B cell (primary cell): ENCODE measurements around the gene PEX10. TPM values are rescaled to one million over a fixed set of nuclear protein-coding genes. Genes with fewer than 3 reads are reported as not detected.

Experiments
- ATAC-seq: fragments of 200-7000 bp; cut with Tn5 transposase; one replicate; pipeline ENCODE4 v1.10.0; 2021; ENCODE audit warnings: low read depth, mild to moderate bottlenecking, moderate number of reproducible peaks, moderate library complexity
- CTCF ChIA-PET: fragments of 350-600 bp; sonication (Branson Sonifier 250); formaldehyde crosslinking; loops from one replicate; lab custom pipeline; 2021; ENCODE audit warnings: antibody characterized with exemption, inconsistent platforms; lab: Charles Lee
- POLR2A ChIA-PET: fragments of 350-600 bp; sonication (Branson Sonifier 250); formaldehyde crosslinking; loops from one replicate; lab custom pipeline; 2021; ENCODE audit warnings: antibody characterized with exemption; lab: Charles Lee
- DNase-seq: peaks from one replicate; pipeline ENCODE4 v3.0.0; 2013
- H2AFZ ChIP-seq: 2 replicates; pipeline ENCODE4 v1.6.1; 2012; ENCODE audit warnings: mild to moderate bottlenecking, low read depth, low read length; ENCODE audit not compliant: insufficient read depth, poor library complexity, severe bottlenecking
- H3K27ac ChIP-seq, 2 donors: 1 replicate in 1 of 2; 2 replicates in 1 of 2; pipeline ENCODE4 v1.5.1; 2012 to 2013; ENCODE audit warnings: low read length in 2 of 2, mild to moderate bottlenecking in 2 of 2, moderate library complexity in 1 of 2
- H3K27me3 ChIP-seq, 4 experiments: fragments of 200-600 bp in 1 of 4; sonication (generic) in 1 of 4; replicated peaks in 1 of 4; 1 replicate in 2 of 4; 2 replicates in 2 of 4; pipeline versions ENCODE4 v1.6.1 to v1.7.0; 2013 to 2016; ENCODE audit warnings: low read length in 3 of 4, mild to moderate bottlenecking in 2 of 4, mixed read lengths in 1 of 4, moderate library complexity in 1 of 4; ENCODE audit not compliant: insufficient read depth in 4 of 4, control insufficient read depth in 3 of 4; ENCODE audit errors: control extremely low read depth in 1 of 4
- H3K36me3 ChIP-seq, 2 experiments: replicated peaks in 1 of 2; 1 replicate in 1 of 2; 2 replicates in 1 of 2; pipeline versions ENCODE4 v1.6.1 to v1.7.1; 2013; ENCODE audit warnings: low read length in 1 of 2; ENCODE audit not compliant: insufficient read depth in 2 of 2, control insufficient read depth in 1 of 2; ENCODE audit errors: control extremely low read depth in 1 of 2, extremely low read depth in 1 of 2
- H3K4me1 ChIP-seq, 2 donors: fragments of 200-600 bp in 1 of 2; sonication (generic) in 1 of 2; 1 replicate in 1 of 2; 2 replicates in 1 of 2; pipeline versions ENCODE4 v1.5.1 to v1.6.1; 2013 to 2017; ENCODE audit warnings: low read length in 2 of 2; ENCODE audit not compliant: control insufficient read depth in 2 of 2, insufficient read depth in 2 of 2
- H3K4me2 ChIP-seq: replicated peaks from 2 replicates; pipeline ENCODE3; 2012; ENCODE audit warnings: mild to moderate bottlenecking, low read depth, low read length; ENCODE audit not compliant: poor library complexity, severe bottlenecking
- H3K4me3 ChIP-seq, 5 experiments: fragments of 200-600 bp in 1 of 5; sonication (generic) in 1 of 5; 1 replicate in 3 of 5; 2 replicates in 2 of 5; pipeline versions ENCODE4 v1.5.1 to v1.7.0; 2011 to 2016; ENCODE audit warnings: low read length in 4 of 5, mild to moderate bottlenecking in 4 of 5, low read depth in 2 of 5, control low read depth in 1 of 5, moderate library complexity in 1 of 5; ENCODE audit not compliant: insufficient read depth in 1 of 5; ENCODE audit errors: control extremely low read depth in 1 of 5, extremely low read depth in 1 of 5
- H3K79me2 ChIP-seq: fragments of 200-600 bp; sonication (generic); one replicate; pipeline ENCODE4 v1.6.0; 2016; ENCODE audit warnings: low read length; ENCODE audit not compliant: control insufficient read depth, insufficient read depth
- H3K9ac ChIP-seq: fragments of 200-600 bp; sonication (generic); 2 replicates; pipeline ENCODE4 v1.6.1; 2017; ENCODE audit warnings: mild to moderate bottlenecking, low read length, moderate library complexity
- H3K9me3 ChIP-seq, 3 donors: one replicate each; pipeline versions ENCODE4 v1.6.1 to v1.7.1; 2013; ENCODE audit warnings: low read length in 2 of 3; ENCODE audit not compliant: control insufficient read depth in 2 of 3, insufficient read depth in 1 of 3; ENCODE audit errors: control extremely low read depth in 1 of 3
- H4K20me1 ChIP-seq: 2 replicates; pipeline ENCODE4 v1.6.0; 2012; ENCODE audit warnings: mild to moderate bottlenecking, low read length; ENCODE audit not compliant: insufficient read depth, control insufficient read depth, poor library complexity, severe bottlenecking
- H3K27ac Mint-ChIP-seq: one replicate; pipeline ENCODE4 v1.8.0; 2021; ENCODE audit warnings: mixed read lengths
- H3K27me3 Mint-ChIP-seq: one replicate; pipeline ENCODE4 v1.8.0; 2021; ENCODE audit warnings: mixed read lengths
- H3K4me1 Mint-ChIP-seq: one replicate; pipeline ENCODE4 v1.8.0; 2021; ENCODE audit warnings: mixed read lengths
- H3K4me3 Mint-ChIP-seq: one replicate; pipeline ENCODE4 v1.8.0; 2021; ENCODE audit warnings: mixed read lengths
- H3K9me3 Mint-ChIP-seq: one replicate; pipeline ENCODE4 v1.8.0; 2022; ENCODE audit warnings: mixed read lengths; ENCODE audit not compliant: insufficient read depth
- EZH2 ChIP-seq: IDR thresholded peaks from 2 replicates; pipeline ENCODE4 v1.6.1; 2012; ENCODE audit warnings: borderline replicate concordance, low read depth, mild to moderate bottlenecking, moderate library complexity, low read length; ENCODE audit not compliant: insufficient read depth, poor library complexity, severe bottlenecking
- WGBS: methylation state at CpG from one replicate; pipeline ENCODE4 v1.1.5; 2013; ENCODE audit warnings: missing lambda C conversion rate; ENCODE audit not compliant: insufficient coverage; 5-methylcytosine and 5-hydroxymethylcytosine counted together
- intact Hi-C: fragments of 100-400 bp; cut with micrococcal nuclease; formaldehyde crosslinking; loops from one replicate; pipeline ENCODE4 v1.10.0; 2022
- polyA plus RNA-seq: library from polyadenylated mRNA; depleted of rRNA; stranded (reverse); fragments of >200 nt; gene quantifications from 2 replicates; pipeline ENCODE4 v1.2.3, GENCODE V29; 2012
- total RNA-seq, 2 donors: library from RNA; stranded (reverse); fragments of 120-200 nt in 1 of 2; gene quantifications; 1 replicate in 1 of 2; 2 replicates in 1 of 2; pipeline versions ENCODE4 v1.2.3 to v1.2.4, GENCODE V29; 2013 to 2022
- TF ChIP-seq, protein P1 (sequence below): fragments of 200-600 bp; IDR thresholded peaks from one replicate; pipeline ENCODE4 v1.8.0; 2022; ENCODE audit warnings: antibody characterized with exemption, mild to moderate bottlenecking

The PEX10 gene
- total and polyA plus RNA-seq, 2 donors (not counting 1 experiment from before 2014, with no cell fraction given) = 13.5 to 18.4 TPM

GRCh38 chr1:2391041-2391930 lies 21.1 kb downstream of the PEX10 start, which contains the start of the genes MORN1 and RER1:
MORN1 (minus strand) TSS chr1:2391554; CDS start chr1:2391533, 21 bp downstream.
RER1 (plus strand) TSS chr1:2391841; CDS start chr1:2395791, 3,950 bp downstream.
- Histone ChIP-seq H3K9me3 (no peaks in the 10 kb centered on the region), H3K27me3 (no peaks in the 10 kb centered on the region), H3K27ac (peak within 1 kb of the TSS; percentile 24 to 88), H3K4me2 (peak within 1 kb of the TSS; percentile 100), H4K20me1 (peaks cover 42% of the 10 kb centered on the region), H3K4me1 (peaks cover 25 to 47% of the 10 kb centered on the region in 2 donors), H2AFZ (peak within 1 kb of the TSS; percentile 99), H3K79me2 (peaks cover 57% of the 10 kb centered on the region), H3K9ac (peak within 1 kb of the TSS; percentile 94), H3K36me3 (peaks cover 2 to 31% of the 10 kb centered on the region in 2 experiments), H3K4me3 (peak within 1 kb of the TSS; percentile 61 to 92 (median 76))
- ATAC-seq = peak; percentile 94
- WGBS = under 1% methylated on average over 103 of the region's 103 CpGs
- ChIA-PET POLR2A (interaction anchor here (1.0 to 1.6 kb wide), 15 partner anchors 9 to 202 kb away, joined by 3 to 12 read pairs (median 5); partner anchors contain the start of genes FAAP20, PANK4, PRXL2B and SKI), CTCF (interaction anchor here (0.8 to 3.1 kb wide), 8 partner anchors 9 to 258 kb away, joined by 3 to 27 read pairs (median 3); partner anchors contain the start of genes FAAP20 and PANK4)
- Mint-ChIP-seq H3K4me3 (peak within 1 kb of the TSS; percentile 92), H3K27me3 (no peaks in the 10 kb centered on the region), H3K9me3 (no peaks in the 10 kb centered on the region), H3K27ac (peak within 1 kb of the TSS; percentile 88), H3K4me1 (peaks cover 47% of the 10 kb centered on the region)
- DNase-seq = peak; percentile 99
- no peak for TF ChIP-seq EZH2
- TF ChIP-seq, protein P1, sequence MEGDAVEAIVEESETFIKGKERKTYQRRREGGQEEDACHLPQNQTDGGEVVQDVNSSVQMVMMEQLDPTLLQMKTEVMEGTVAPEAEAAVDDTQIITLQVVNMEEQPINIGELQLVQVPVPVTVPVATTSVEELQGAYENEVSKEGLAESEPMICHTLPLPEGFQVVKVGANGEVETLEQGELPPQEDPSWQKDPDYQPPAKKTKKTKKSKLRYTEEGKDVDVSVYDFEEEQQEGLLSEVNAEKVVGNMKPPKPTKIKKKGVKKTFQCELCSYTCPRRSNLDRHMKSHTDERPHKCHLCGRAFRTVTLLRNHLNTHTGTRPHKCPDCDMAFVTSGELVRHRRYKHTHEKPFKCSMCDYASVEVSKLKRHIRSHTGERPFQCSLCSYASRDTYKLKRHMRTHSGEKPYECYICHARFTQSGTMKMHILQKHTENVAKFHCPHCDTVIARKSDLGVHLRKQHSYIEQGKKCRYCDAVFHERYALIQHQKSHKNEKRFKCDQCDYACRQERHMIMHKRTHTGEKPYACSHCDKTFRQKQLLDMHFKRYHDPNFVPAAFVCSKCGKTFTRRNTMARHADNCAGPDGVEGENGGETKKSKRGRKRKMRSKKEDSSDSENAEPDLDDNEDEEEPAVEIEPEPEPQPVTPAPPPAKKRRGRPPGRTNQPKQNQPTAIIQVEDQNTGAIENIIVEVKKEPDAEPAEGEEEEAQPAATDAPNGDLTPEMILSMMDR = no peak
- intact Hi-C loops = loop anchor here (1.0 to 2.0 kb wide), 8 partner anchors 21 to 482 kb away; partner anchors contain the start of genes FAAP20, PANK4 and PEX10
